ENCODE data around the gene COPS7B.
A peak's percentile ranks its signal among the peaks of the same experiment; 100 is the strongest.

The COPS7B gene

GRCh38 chr2:231780909-231781797 is 5.1 kb upstream of the COPS7B start, which contains the start of gene PDE6D:
Gene PDE6D, minus strand, starts transcription at chr2:231781282. Its CDS starts 168 bp downstream, at chr2:231781114.
- Histone ChIP-seq H3K4me3 (ENCODE audit: low read depth, low read length) (peak within 1 kb of the TSS; percentile 75), H3K9me3 (ENCODE audit: control insufficient read depth, insufficient read depth, low read depth, low read length) (no peaks in the 10 kb centered on the region), H3K36me3 (ENCODE audit: control insufficient read depth in 2 of 2, insufficient read depth in 1 of 2, low read length in 2 of 2) (peaks cover 0 to 4% of the 10 kb centered on the region in 2 experiments; a peak in 2 of 3 replicates), H3K27ac (ENCODE audit: extremely low read depth, low read depth, low read length) (peak within 1 kb of the TSS; percentile 58; the same call in 1 of the 2 replicates), H3K4me1 (ENCODE audit: control insufficient read depth, insufficient read depth, low read length) (peaks cover 3% of the 10 kb centered on the region; the same call in 1 of the 2 replicates)
- ChIA-PET CTCF (no interaction called here), POLR2A (interaction anchor here (0.6 to 1.3 kb wide), 9 partner anchors 9 to 124 kb away, joined by 3 to 6 read pairs (median 4); partner anchors contain the start of gene PTMA)
- no peak for TF ChIP-seq SCRT1 (tag by site-specific recombination; IDR thresholded peaks at IDR 0.05; ENCODE audit: borderline replicate concordance)
- no peak for TF ChIP-seq FEZF1 (tag by site-specific recombination; IDR thresholded peaks at IDR 0.05)
- TF ChIP-seq ZNF112 (tag by site-specific recombination; IDR thresholded peaks at IDR 0.05), result no peak
- no peak for TF ChIP-seq PRDM1 (tag by site-specific recombination; IDR thresholded peaks at IDR 0.05)
- peak; percentile 69; the same call in 1 of the 2 replicates for TF ChIP-seq TRIM28 (IDR thresholded peaks at IDR 0.05; ENCODE audit: borderline replicate concordance, low read length)
- TF ChIP-seq INSM2 (tag by site-specific recombination; IDR thresholded peaks at IDR 0.05), result no peak
- no peak for TF ChIP-seq GFI1B (tag by site-specific recombination; IDR thresholded peaks at IDR 0.05)
- TF ChIP-seq SCRT2 (tag by site-specific recombination; IDR thresholded peaks at IDR 0.05), result no peak
- TF ChIP-seq ZNF510 (tag by site-specific recombination; IDR thresholded peaks at IDR 0.05; ENCODE audit: insufficient replicate concordance), result no peak
- peak; percentile 97 for TF ChIP-seq GLIS2 (tag by site-specific recombination; IDR thresholded peaks at IDR 0.05)
- no peak; the same call in 1 of the 2 replicates for TF ChIP-seq MYNN (tag by site-specific recombination; IDR thresholded peaks at IDR 0.05; ENCODE audit: borderline replicate concordance)
- TF ChIP-seq ZNF513 (tag by site-specific recombination; IDR thresholded peaks at IDR 0.05), result no peak
- peak; percentile 83 for TF ChIP-seq SP3 (tag by site-specific recombination; IDR thresholded peaks at IDR 0.05)
- no peak for TF ChIP-seq KLF7 (tag by site-specific recombination; IDR thresholded peaks at IDR 0.05; ENCODE audit: borderline replicate concordance)
- TF ChIP-seq ZNF341 (tag by site-specific recombination; IDR thresholded peaks at IDR 0.05; ENCODE audit: low read depth), result peak; percentile 97
- TF ChIP-seq ZBTB7A (tag by site-specific recombination; IDR thresholded peaks at IDR 0.05; ENCODE audit: low read depth), result no peak
- TF ChIP-seq ZNF692 (tag by site-specific recombination; IDR thresholded peaks at IDR 0.05), result peak; percentile 100
- no peak for TF ChIP-seq ZNF146 (tag by site-specific recombination; IDR thresholded peaks at IDR 0.05)
- no peak for TF ChIP-seq ZNF350 (tag by site-specific recombination; IDR thresholded peaks at IDR 0.05)
- TF ChIP-seq YY2 (tag by site-specific recombination; IDR thresholded peaks at IDR 0.05), result peak; percentile 52; the same call in 1 of the 2 replicates
- TF ChIP-seq ZSCAN18 (tag by site-specific recombination; IDR thresholded peaks at IDR 0.05), result no peak
- 0 out of 2 replicates have a peak, but pooled peaks have one; percentile 19 for TF ChIP-seq OVOL3 (tag by site-specific recombination; IDR thresholded peaks at IDR 0.05)
- no peak for TF ChIP-seq HOXD13 (CRISPR knock-in tag; IDR thresholded peaks at IDR 0.05; ENCODE audit: borderline replicate concordance)
- TF ChIP-seq ZBTB48 (tag by site-specific recombination; IDR thresholded peaks at IDR 0.05), result peak; percentile 98
- no peak for TF ChIP-seq ZNF157 (tag by site-specific recombination; IDR thresholded peaks at IDR 0.05)
- TF ChIP-seq ZNF23 (tag by site-specific recombination; IDR thresholded peaks at IDR 0.05; ENCODE audit: borderline replicate concordance), result no peak
- no peak for TF ChIP-seq ZNF423 (tag by site-specific recombination; IDR thresholded peaks at IDR 0.05)
- TF ChIP-seq SP2 (tag by site-specific recombination; IDR thresholded peaks at IDR 0.05), result peak; percentile 95
- TF ChIP-seq ZBTB1 (tag by site-specific recombination; IDR thresholded peaks at IDR 0.05), result no peak
- no peak for TF ChIP-seq ZNF555 (tag by site-specific recombination; conservative IDR thresholded peaks at IDR 0.05)
- TF ChIP-seq ZNF548 (tag by site-specific recombination; IDR thresholded peaks at IDR 0.05), result no peak
- 0 out of 2 replicates have a peak, but pooled peaks have one; percentile 46 for TF ChIP-seq ZNF324 (tag by site-specific recombination; IDR thresholded peaks at IDR 0.05)

All from HEK293 (cell line).